Stimulated activated CD4-positive, alpha-beta T cell treated with anti-CD3 and anti-CD28 coated beads, Interleukin-1b, Interleukin-23, amount 100 ng/mL, for 4 hours (primary cell): Measurements from ENCODE around the gene PHLDA3.
"Not testable (repeated sequence)": the region's sequence is repeated elsewhere in the genome, so short reads cannot be mapped to it uniquely, and the experiment has no call there.

Experiments
- DNase-seq, 2 donors: peaks; one replicate each; pipeline ENCODE4 v3.0.0-alpha.2; 2020; ENCODE audit warnings: low read depth in 2 of 2

The PHLDA3 gene

GRCh38 chr1:201486187-201486586, 17.2 kb upstream of the PHLDA3 start:
- DNase-seq = no peak

GRCh38 chr1:201485184-201485774, 16.3 kb upstream of the PHLDA3 start:
- DNase-seq = no peak

GRCh38 chr1:201483373-201483949, 14.5 kb upstream of the PHLDA3 start:
- no peak for DNase-seq

GRCh38 chr1:201482755-201483154, 13.8 kb upstream of the PHLDA3 start:
- no peak for DNase-seq

GRCh38 chr1:201481761-201482493, 12.9 kb upstream of the PHLDA3 start:
- DNase-seq = peak; percentile 72 to 76

- no peak for DNase-seq
Measured at GRCh38 chr1:201481004-201481380, 12.0 kb upstream of the PHLDA3 start.

- DNase-seq = peak; percentile 12 to 52
Measured at GRCh38 chr1:201480231-201481003, 11.4 kb upstream of the PHLDA3 start.

- no peak for DNase-seq
Measured at GRCh38 chr1:201479201-201479730, 10.3 kb upstream of the PHLDA3 start.

- not testable (repeated sequence) for DNase-seq
Measured at GRCh38 chr1:201478666-201479065, 9.7 kb upstream of the PHLDA3 start.

- DNase-seq = no peak
Measured at GRCh38 chr1:201476670-201477344, 7.8 kb upstream of the PHLDA3 start.

- no peak for DNase-seq
Measured at GRCh38 chr1:201475915-201476669, 7.1 kb upstream of the PHLDA3 start.

GRCh38 chr1:201475130-201475529, 6.1 kb upstream of the PHLDA3 start:
- no peak for DNase-seq

GRCh38 chr1:201473296-201473695, 4.3 kb upstream of the PHLDA3 start:
- no peak for DNase-seq

- DNase-seq = not testable (repeated sequence)
Measured at GRCh38 chr1:201472321-201472720, 3.3 kb upstream of the PHLDA3 start.

- no peak for DNase-seq
Measured at GRCh38 chr1:201471772-201472171, 2.8 kb upstream of the PHLDA3 start.

- DNase-seq = no peak
Measured at GRCh38 chr1:201470581-201470980, 1.6 kb upstream of the PHLDA3 start.

GRCh38 chr1:201469645-201470074, 672 bp upstream of the PHLDA3 start:
- DNase-seq = no peak

- no peak for DNase-seq
Measured at GRCh38 chr1:201468501-201468843, 516 bp downstream of the PHLDA3 start.

GRCh38 chr1:201466492-201466891, 2.5 kb downstream of the PHLDA3 start:
- DNase-seq = no peak

- DNase-seq = no peak
Measured at GRCh38 chr1:201465698-201466290, 3.2 kb downstream of the PHLDA3 start.
